Retina (tissue), 1 donor: ENCODE data around the gene NLGN1.

Source experiments
- DNase-seq: peaks from one replicate; pipeline ENCODE4 v3.0.0-alpha.2; 2016

Gene NLGN1

GRCh38 chr3:174116421-174116820 lies 718.9 kb downstream of the NLGN1 start:
- DNase-seq: no peak

GRCh38 chr3:174120997-174121396 lies 723.5 kb downstream of the NLGN1 start:
- DNase-seq: peak; percentile 29

- no peak for DNase-seq
These were observed 724.9 kb downstream of the NLGN1 start for GRCh38 chr3:174122411-174122810.

GRCh38 chr3:174125267-174125824 lies 727.8 kb downstream of the NLGN1 start:
- DNase-seq: peak; percentile 17

GRCh38 chr3:174126990-174127758 lies 729.6 kb downstream of the NLGN1 start:
- no peak for DNase-seq

GRCh38 chr3:174132006-174132405 lies 734.5 kb downstream of the NLGN1 start:
- DNase-seq: no peak

- no peak for DNase-seq
These were observed 735.0 kb downstream of the NLGN1 start for GRCh38 chr3:174132421-174133042.

GRCh38 chr3:174146008-174146407 lies 748.5 kb downstream of the NLGN1 start:
- no peak for DNase-seq

- DNase-seq: no peak
These were observed 750.3 kb downstream of the NLGN1 start for GRCh38 chr3:174147798-174148197.

- DNase-seq: no peak
These were observed 756.3 kb downstream of the NLGN1 start for GRCh38 chr3:174153871-174154270.

GRCh38 chr3:174156200-174156599 lies 758.7 kb downstream of the NLGN1 start:
- DNase-seq: no peak

GRCh38 chr3:174158674-174159073 lies 761.1 kb downstream of the NLGN1 start:
- no peak for DNase-seq

- DNase-seq: no peak
These were observed 762.1 kb downstream of the NLGN1 start for GRCh38 chr3:174159604-174160003.

- DNase-seq: no peak
These were observed 765.0 kb downstream of the NLGN1 start for GRCh38 chr3:174162550-174162949.

- DNase-seq: no peak
These were observed 770.5 kb downstream of the NLGN1 start for GRCh38 chr3:174168026-174168425.

GRCh38 chr3:174168538-174169254 lies 771.2 kb downstream of the NLGN1 start:
- DNase-seq: no peak

- DNase-seq: no peak
These were observed 772.2 kb downstream of the NLGN1 start for GRCh38 chr3:174169736-174170135.

- no peak for DNase-seq
These were observed 772.7 kb downstream of the NLGN1 start for GRCh38 chr3:174170248-174170647.

- DNase-seq: no peak
These were observed 788.9 kb downstream of the NLGN1 start for GRCh38 chr3:174186377-174186989.

GRCh38 chr3:174191380-174191779 lies 793.8 kb downstream of the NLGN1 start:
- no peak for DNase-seq

- no peak for DNase-seq
These were observed 794.4 kb downstream of the NLGN1 start for GRCh38 chr3:174191895-174192294.

GRCh38 chr3:174192471-174192870 lies 794.9 kb downstream of the NLGN1 start:
- DNase-seq: no peak

GRCh38 chr3:174193604-174194003 lies 796.1 kb downstream of the NLGN1 start:
- no peak for DNase-seq
